Left colon (tissue), 2 donors: ENCODE results near the gene DCST1. TPM values are rescaled to one million over a fixed set of nuclear protein-coding genes. Genes with fewer than 3 reads are reported as not detected.

Source experiments
- ATAC-seq: fragments of 200-7000 bp; cut with Tn5 transposase; one replicate; pipeline ENCODE4 v1.9.1; 2020; ENCODE audit warnings: mild to moderate bottlenecking, moderate library complexity
- DNase-seq, 2 donors: peaks; one replicate each; pipeline ENCODE4 v3.0.0-alpha.2; 2020
- intact Hi-C, 2 donors: fragments of 100-400 bp; cut with DNase I in 1 of 2; cut with micrococcal nuclease in 1 of 2; formaldehyde crosslinking; loops; one replicate each; pipeline versions ENCODE4 v1.11.2 to v1.14.0; 2022; cut with DNase I, micrococcal nuclease
- total RNA-seq, 2 donors: library from RNA; stranded (reverse); fragmentation: NEBNext Ultra II Directional; extraction: Animal tissue kit (Norgen Biotek cat#: 25700); gene quantifications; one replicate each; pipeline ENCODE4 v1.2.1, GENCODE V29; 2021
- donor health status: DM: no; HTN: no; CAD: no.
- donor health status: DM: yes; HTN: yes; CAD: no.

DCST1 gene
- total RNA-seq, 2 donors from 2014 or later = 0.21 TPM; not detected in 1

DNA sequence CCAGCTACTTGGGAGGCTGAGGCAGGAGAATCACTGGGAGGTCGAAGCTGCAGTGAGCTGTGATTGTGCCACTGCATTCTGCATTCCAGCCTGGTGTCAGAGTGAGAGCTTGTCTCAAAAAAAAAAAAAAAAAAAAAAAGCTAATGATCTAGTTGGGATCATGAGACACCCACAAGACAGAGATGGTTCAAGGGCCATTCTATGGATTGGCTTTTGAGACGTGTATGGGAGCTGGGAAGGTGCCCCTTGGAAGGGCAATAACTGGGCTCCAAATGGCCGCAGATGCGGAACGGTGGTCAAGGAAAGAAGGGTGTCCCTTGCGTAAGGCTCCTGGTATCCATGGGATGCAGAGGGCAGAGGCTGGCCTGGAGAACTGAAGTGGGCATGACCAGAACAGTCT lies 10.7 kb downstream of the DCST1 start:
- no peak for DNase-seq
- ATAC-seq = peak; percentile 5
- intact Hi-C loops = no loop called here

DNA sequence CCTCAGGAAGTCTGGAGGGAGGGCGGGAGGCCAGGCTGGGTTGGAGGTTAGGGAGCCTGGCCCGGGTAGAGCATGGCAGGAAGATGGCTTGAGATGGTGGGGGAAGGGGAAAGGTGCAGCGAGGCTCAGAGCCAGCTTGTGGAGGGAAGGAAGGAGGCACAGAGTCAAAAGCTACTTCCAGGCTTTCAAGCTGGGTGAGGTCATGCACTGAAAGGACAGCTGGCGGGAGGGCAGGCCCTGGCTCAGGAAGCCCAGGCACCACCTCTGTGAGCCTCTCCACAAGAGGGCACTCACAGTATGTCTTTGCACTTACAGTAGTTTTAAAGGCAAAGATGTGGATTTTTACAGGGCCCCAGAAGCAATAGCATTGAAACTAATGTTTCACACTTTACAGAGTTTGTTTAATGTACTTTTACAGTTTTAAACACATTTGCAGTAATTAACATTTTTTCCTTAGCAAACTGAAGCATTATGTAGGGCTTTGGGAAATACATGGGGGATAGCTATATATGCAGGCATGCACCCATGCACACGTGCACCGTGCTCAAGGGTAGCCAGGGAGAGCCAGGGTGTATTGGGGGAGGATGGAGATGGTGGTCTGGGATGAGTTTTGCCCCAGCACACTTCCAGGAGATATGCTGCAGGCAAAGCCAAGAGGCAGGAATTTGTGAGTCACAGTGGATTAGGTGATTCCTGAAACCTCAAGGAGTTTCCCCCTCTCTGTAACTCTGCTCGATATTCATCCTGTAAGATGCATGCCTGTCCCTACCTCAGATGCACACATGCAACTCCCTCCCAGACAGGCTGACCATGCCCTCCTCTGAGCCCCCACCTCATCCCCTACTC lies 11.4 kb downstream of the DCST1 start:
- peak; percentile 85 to 90 for DNase-seq
- intact Hi-C loops = no loop called here
- ATAC-seq = peak; percentile 74

GRCh38 chr1:155048449-155049334 lies 15.1 kb downstream of the DCST1 start:
- intact Hi-C loops = no loop called here
- DNase-seq (no peak), ATAC-seq (no peak)

- DNase-seq = no peak
- ATAC-seq = no peak
- intact Hi-C loops = no loop called here
Measured at GRCh38 chr1:155049651-155050559, 16.3 kb downstream of the DCST1 start.

DNA sequence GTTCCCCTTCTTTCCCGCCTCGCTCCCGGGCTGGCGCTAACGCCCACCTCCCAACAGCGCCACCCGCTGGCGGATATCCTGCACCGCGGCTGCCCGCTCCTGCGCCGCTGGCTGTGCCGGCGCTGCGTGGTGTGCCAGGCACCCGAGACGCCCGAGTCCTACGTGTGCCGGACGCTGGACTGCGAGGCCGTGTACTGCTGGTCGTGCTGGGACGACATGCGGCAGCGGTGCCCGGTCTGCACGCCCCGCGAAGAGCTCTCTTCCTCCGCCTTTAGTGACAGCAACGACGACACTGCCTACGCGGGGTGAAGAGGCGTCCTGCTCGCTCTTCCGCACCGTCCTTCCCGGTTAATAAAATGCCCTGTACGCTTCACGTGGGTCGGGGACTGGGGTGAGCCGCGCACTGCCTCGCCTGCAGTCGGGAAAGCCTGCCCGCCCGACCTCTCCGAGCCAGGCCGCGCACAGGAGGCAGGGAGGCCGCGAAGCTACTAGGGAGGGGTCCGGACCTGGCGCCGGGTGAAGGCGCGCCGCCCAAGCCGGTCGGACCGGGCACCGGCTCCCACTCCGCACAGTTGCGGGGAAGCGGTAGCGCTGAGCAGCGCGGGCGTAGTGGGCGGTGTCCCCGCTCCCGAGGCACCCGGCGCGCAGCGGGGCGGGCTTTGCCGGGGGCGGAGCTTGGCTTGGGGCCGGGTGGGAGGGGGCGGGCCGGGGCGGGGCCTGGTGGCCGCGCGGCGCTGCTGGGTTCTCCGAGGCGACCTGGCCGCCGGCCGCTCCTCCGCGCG lies 17.1 kb downstream of the DCST1 start, which contains the start of gene ADAM15:
Gene ADAM15, plus strand, starts transcription at position 757 of the 782 bp plus-strand sequence. CDS start 71 bp downstream, outside the sequence.
- intact Hi-C loops = no loop called here
- peak; percentile 85 to 93 for DNase-seq
- ATAC-seq = peak; percentile 81

GRCh38 chr1:155051342-155051776 lies 17.7 kb downstream of the DCST1 start:
- intact Hi-C loops = no loop called here
- DNase-seq (no peak), ATAC-seq (peak; percentile 4)

- intact Hi-C loops = no loop called here
- ATAC-seq (peak; percentile 44), DNase-seq (peak; percentile 69 to 85)
Measured at GRCh38 chr1:155051777-155052398, 18.3 kb downstream of the DCST1 start.

DNA sequence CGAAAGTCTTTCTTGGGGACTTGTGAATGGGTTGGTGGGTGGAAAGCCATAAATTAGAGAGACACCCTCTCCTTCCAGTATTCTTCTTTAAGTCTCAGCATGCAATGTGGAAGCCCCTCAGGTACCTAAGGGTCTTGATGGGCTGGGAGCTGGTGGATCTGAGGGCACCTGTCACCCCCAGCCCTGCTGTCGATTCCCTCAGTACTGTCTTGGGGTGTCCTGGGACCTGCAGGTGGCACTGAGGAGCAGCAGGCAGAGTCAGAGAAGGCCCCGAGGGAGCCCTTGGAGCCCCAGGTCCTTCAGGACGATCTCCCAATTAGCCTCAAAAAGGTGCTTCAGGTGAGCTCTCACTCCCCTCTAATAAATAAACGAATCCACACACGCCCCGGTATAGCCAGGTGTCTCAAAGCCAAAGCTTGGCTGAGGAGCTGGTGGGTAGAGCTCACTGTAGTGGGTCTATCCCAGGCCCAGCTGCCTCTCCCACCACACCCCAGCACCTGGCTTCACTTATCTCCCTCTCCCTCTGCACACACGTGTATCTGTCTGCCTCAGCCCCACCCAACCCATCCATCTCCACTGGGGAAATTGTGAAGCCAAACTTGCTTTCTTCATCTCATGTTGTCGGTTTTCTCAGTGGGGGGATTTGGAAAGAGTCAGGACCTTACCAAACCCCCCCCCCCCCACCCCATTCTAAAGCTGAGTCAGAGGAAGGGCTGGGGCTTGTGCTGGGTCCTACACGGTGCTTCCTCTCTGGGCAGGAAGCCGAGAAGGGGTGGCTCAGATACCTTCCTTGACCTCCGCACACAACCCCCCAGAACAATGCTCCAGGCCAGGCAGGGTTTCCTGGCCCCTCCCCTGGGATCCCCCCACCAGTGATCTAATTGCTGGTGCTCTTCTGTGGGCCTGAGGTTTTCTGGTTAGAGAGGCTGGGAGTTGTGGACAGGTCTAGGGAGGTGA lies 19.1 kb downstream of the DCST1 start:
- ATAC-seq (no peak), DNase-seq (peak; percentile 53 to 55)
- intact Hi-C loops = no loop called here

DNA sequence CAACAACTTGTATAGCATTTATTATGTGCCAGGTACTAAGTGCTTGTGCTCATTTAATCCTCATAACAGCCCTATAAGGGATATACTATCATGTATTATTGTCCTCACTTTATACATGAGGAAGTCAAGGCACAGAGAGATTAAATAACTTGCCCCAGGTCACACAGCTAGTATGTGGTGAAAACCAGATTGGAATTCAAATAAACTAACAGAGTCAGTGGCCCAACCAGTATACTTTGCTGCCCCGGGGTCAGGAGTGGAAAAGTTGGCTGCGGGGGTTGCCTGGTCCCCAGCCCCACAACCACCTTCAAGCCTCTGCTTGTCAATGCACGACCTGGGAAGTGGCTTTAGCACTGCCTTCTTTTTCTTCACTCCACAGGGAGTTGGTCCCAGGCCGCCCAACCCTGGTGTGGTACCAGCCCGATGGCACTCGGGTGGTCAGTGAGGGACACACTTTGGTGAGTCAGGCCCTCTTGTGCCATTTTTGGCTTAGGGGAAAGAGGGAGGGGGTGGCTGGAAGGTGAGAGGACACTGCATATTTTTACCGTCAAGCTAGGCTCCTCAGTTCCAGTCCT lies 20.0 kb downstream of the DCST1 start:
- intact Hi-C loops = no loop called here
- ATAC-seq (no peak), DNase-seq (no peak)

- ATAC-seq = no peak
- intact Hi-C loops = no loop called here
- DNase-seq = no peak
Measured at GRCh38 chr1:155057104-155057503, 23.5 kb downstream of the DCST1 start.

DNA sequence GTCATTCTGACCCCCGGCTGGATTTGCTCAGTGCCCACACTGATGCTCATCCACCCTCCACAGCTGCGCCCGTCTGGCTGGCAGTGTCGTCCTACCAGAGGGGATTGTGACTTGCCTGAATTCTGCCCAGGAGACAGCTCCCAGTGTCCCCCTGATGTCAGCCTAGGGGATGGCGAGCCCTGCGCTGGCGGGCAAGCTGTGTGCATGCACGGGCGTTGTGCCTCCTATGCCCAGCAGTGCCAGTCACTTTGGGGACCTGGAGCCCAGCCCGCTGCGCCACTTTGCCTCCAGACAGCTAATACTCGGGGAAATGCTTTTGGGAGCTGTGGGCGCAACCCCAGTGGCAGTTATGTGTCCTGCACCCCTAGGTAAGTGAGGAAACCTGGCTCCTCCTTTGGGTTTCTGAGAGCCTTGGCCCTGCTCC lies 24.2 kb downstream of the DCST1 start:
- intact Hi-C loops = no loop called here
- ATAC-seq = no peak
- no peak for DNase-seq

DNA sequence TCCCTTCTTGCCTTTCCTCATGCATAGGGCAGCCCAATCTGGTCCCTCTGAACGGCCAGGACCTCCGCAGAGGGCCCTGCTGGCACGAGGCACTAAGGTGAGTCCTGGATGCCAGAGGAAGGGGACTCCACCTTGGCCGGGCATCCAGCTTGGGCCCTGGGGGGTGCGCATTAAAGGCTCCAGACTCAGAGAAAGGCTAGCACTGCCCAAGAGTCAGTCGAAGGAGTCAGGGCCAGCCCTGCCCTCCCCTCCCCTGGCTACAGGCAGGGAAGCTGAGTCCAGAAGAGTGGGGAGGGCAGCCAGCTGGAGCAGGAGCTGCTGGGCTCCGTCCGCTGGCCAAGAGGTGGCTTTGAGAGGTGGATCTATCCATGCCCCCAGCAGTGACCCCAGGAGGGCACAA lies 27.1 kb downstream of the DCST1 start:
- DNase-seq = no peak
- ATAC-seq = no peak
- intact Hi-C loops = no loop called here

GRCh38 chr1:155061381-155062150 lies 27.9 kb downstream of the DCST1 start:
- ATAC-seq = peak; percentile 33
- DNase-seq = peak; percentile 84 to 95
- intact Hi-C loops = no loop called here

DNA sequence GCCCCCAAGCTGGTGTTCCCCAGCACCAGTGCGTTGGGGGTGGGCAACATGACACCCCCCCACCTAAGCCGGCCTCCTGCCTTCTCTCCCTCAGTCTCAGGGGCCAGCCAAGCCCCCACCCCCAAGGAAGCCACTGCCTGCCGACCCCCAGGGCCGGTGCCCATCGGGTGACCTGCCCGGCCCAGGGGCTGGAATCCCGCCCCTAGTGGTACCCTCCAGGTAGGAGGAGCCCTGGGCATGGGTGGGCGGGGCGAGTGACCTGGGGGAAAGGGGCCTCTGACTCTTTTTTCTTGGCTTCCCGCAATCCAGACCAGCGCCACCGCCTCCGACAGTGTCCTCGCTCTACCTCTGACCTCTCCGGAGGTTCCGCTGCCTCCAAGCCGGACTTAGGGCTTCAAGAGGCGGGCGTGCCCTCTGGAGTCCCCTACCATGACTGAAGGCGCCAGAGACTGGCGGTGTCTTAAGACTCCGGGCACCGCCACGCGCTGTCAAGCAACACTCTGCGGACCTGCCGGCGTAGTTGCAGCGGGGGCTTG lies 28.6 kb downstream of the DCST1 start:
- intact Hi-C loops = no loop called here
- ATAC-seq (peak; percentile 1), DNase-seq (no peak)
